Neural cell (in vitro differentiated cells): ENCODE data around the gene SPATS2. TPM values are rescaled to one million over a fixed set of nuclear protein-coding genes. Genes with fewer than 3 reads are reported as not detected.

ENCODE experiments used
- H2AFZ ChIP-seq: fragments of 200-600, 300-800 bp; sonication (generic), shearing (Covaris generic); 2 replicates; pipeline ENCODE4 v1.6.0; 2014; ENCODE audit warnings: low read depth, mild to moderate bottlenecking, antibody characterized with exemption, low read length, moderate library complexity
- H3F3A ChIP-seq: fragments of 200-600 bp; shearing (Covaris generic); 2 replicates; pipeline ENCODE4 v1.6.1; 2016; ENCODE audit warnings: mild to moderate bottlenecking, moderate library complexity, mixed read lengths, antibody characterized with exemption, low read length; ENCODE audit not compliant: insufficient read depth, poor library complexity, severe bottlenecking
- H3K27ac ChIP-seq: fragments of 200-600, 300-800 bp; sonication (generic), shearing (Covaris generic); 2 replicates; pipeline ENCODE4 v1.5.1; 2014; ENCODE audit warnings: mild to moderate bottlenecking, low read length, moderate library complexity
- H3K27me3 ChIP-seq: fragments of 300-800, 200-600 bp; sonication (generic), shearing (Covaris generic); 2 replicates; pipeline ENCODE4 v1.6.0; 2014; ENCODE audit warnings: mild to moderate bottlenecking, low read depth, low read length, moderate library complexity; ENCODE audit not compliant: insufficient read depth
- H3K36me3 ChIP-seq: fragments of 300-800, 200-600 bp; sonication (generic), shearing (Covaris generic); 2 replicates; pipeline ENCODE4 v1.5.1; 2014; ENCODE audit warnings: mild to moderate bottlenecking, antibody characterized with exemption, low read length, moderate library complexity; ENCODE audit not compliant: insufficient read depth
- H3K4me2 ChIP-seq: fragments of 300-800, 200-600 bp; sonication (generic), shearing (Covaris generic); 2 replicates; pipeline ENCODE4 v1.6.0; 2014; ENCODE audit warnings: mild to moderate bottlenecking, low read length
- H3K4me3 ChIP-seq: fragments of 300-800, 200-600 bp; sonication (generic), shearing (Covaris generic); 2 replicates; pipeline ENCODE4 v1.5.1; 2014; ENCODE audit warnings: mild to moderate bottlenecking, low read length, moderate library complexity
- H3K79me2 ChIP-seq: fragments of 200-600 bp; shearing (Covaris generic); replicated peaks from 2 replicates; pipeline ENCODE4 v1.6.0; 2014; ENCODE audit warnings: mild to moderate bottlenecking, low read length, moderate library complexity; ENCODE audit not compliant: insufficient read depth
- H3K9ac ChIP-seq: fragments of 300-800, 200-600 bp; sonication (generic), shearing (Covaris generic); 2 replicates; pipeline ENCODE4 v1.6.1; 2016; ENCODE audit warnings: mild to moderate bottlenecking, low read length, mixed read lengths
- H3K9me2 ChIP-seq: fragments of 200-600 bp; shearing (Covaris generic); 2 replicates; pipeline ENCODE4 v1.6.1; 2016; ENCODE audit warnings: mild to moderate bottlenecking, low read length, mixed read lengths; ENCODE audit not compliant: insufficient read depth
- H3K9me3 ChIP-seq: fragments of 200-600, 300-800 bp; sonication (generic), shearing (Covaris generic); 2 replicates; pipeline ENCODE4 v1.6.1; 2016; ENCODE audit warnings: mild to moderate bottlenecking, mixed run types, low read length, moderate library complexity, mixed read lengths
- H4K20me1 ChIP-seq: fragments of 200-600 bp; shearing (Covaris generic); 2 replicates; pipeline ENCODE4 v1.6.1; 2016; ENCODE audit warnings: mild to moderate bottlenecking, mixed run types; ENCODE audit not compliant: insufficient read depth
- CTCF ChIP-seq: fragments of 450-650 bp; IDR thresholded peaks from 2 replicates; pipeline ENCODE4 v1.5.1; 2014; ENCODE audit warnings: antibody characterized with exemption, mild to moderate bottlenecking, moderate library complexity; ENCODE audit not compliant: poor library complexity, severe bottlenecking
- EP300 ChIP-seq: fragments of 450-650 bp; conservative IDR thresholded peaks from 2 replicates; pipeline ENCODE4 v1.6.1; 2014; ENCODE audit warnings: antibody characterized with exemption, mild to moderate bottlenecking, moderate library complexity; ENCODE audit not compliant: poor library complexity, severe bottlenecking
- EZH2 ChIP-seq: fragments of 200-600, 300-800 bp; shearing (Covaris generic), sonication (generic); IDR thresholded peaks from 2 replicates; pipeline ENCODE4 v1.6.1; 2014; ENCODE audit warnings: antibody characterized with exemption, low read length, borderline replicate concordance, mild to moderate bottlenecking; ENCODE audit not compliant: insufficient read depth, poor library complexity, severe bottlenecking
- RAD21 ChIP-seq: fragments of 450-650 bp; conservative IDR thresholded peaks from 2 replicates; pipeline ENCODE4 v1.6.1; 2014; ENCODE audit warnings: antibody characterized with exemption, mild to moderate bottlenecking, moderate library complexity
- REST ChIP-seq: IDR thresholded peaks from 2 replicates; pipeline ENCODE4 v1.6.1; 2012; ENCODE audit warnings: borderline replicate concordance
- SMC3 ChIP-seq: fragments of 450-650 bp; conservative IDR thresholded peaks from 2 replicates; pipeline ENCODE4 v1.6.1; 2014; ENCODE audit warnings: antibody characterized with exemption, mild to moderate bottlenecking, moderate library complexity; ENCODE audit not compliant: poor library complexity
- TAF1 ChIP-seq: IDR thresholded peaks from 2 replicates; pipeline ENCODE4 v1.6.1; 2012; ENCODE audit warnings: low read depth
- polyA plus RNA-seq: library from polyadenylated mRNA; depleted of rRNA; stranded (reverse); fragments of >200 nt; gene quantifications from 2 replicates; pipeline ENCODE4 v1.2.3, GENCODE V29; 2014

SPATS2 gene
- polyA plus RNA-seq, 1 donor from 2014 or later = 58.4 TPM

- Histone ChIP-seq H3K79me2 (peaks cover 6% of the 10 kb centered on the region), H3K27ac (no peak overlapping the region), H3K36me3 (no peaks in the 10 kb centered on the region), H3K9me3 (no peaks in the 10 kb centered on the region), H4K20me1 (no peaks in the 10 kb centered on the region), H3K4me2 (no peak overlapping the region), H2AFZ (no peak overlapping the region), H3F3A (no peaks in the 10 kb centered on the region), H3K9me2 (no peaks in the 10 kb centered on the region), H3K27me3 (no peaks in the 10 kb centered on the region), H3K4me3 (no peak overlapping the region), H3K9ac (no peak overlapping the region)
- TF ChIP-seq REST (no peak), SMC3 (no peak), TAF1 (no peak), EZH2 (no peak), RAD21 (no peak), EP300 (no peak)
Measured at GRCh38 chr12:49440035-49440434, 72.8 kb downstream of the SPATS2 start.

GRCh38 chr12:49442915-49443314, 75.7 kb downstream of the SPATS2 start:
- no peak overlapping the region for H3K27ac ChIP-seq
- H3K36me3 ChIP-seq = no peaks in the 10 kb centered on the region
- TF ChIP-seq RAD21 (no peak), CTCF (no peak), REST (no peak), EP300 (no peak), SMC3 (no peak), TAF1 (no peak), EZH2 (no peak)
- no peak overlapping the region for H3K9ac ChIP-seq
- H4K20me1 ChIP-seq = no peaks in the 10 kb centered on the region
- no peak overlapping the region for H3K4me3 ChIP-seq
- H3K9me2 ChIP-seq = no peaks in the 10 kb centered on the region
- H3K4me2 ChIP-seq = no peak overlapping the region
- no peaks in the 10 kb centered on the region for H3F3A ChIP-seq
- H3K79me2 ChIP-seq = peaks cover 6% of the 10 kb centered on the region
- H2AFZ ChIP-seq = no peak overlapping the region
- H3K27me3 ChIP-seq = no peaks in the 10 kb centered on the region
- no peaks in the 10 kb centered on the region for H3K9me3 ChIP-seq
